Stimulated activated CD4-positive, alpha-beta T cell treated with anti-CD3 and anti-CD28 coated beads, Interleukin-12 subunit alpha, Interleukin-12 subunit beta, amount 100 ng/mL, for 4 hours (primary cell): ENCODE data around the gene NAT16.
"Not testable (repeated sequence)": the region's sequence is repeated elsewhere in the genome, so short reads cannot be mapped to it uniquely, and the experiment has no call there.

ENCODE experiments used
- DNase-seq: peaks from one replicate; pipeline ENCODE4 v3.0.0-alpha.2; 2020

Gene NAT16

GRCh38 chr7:101201695-101202602 is 21.9 kb upstream of the NAT16 start:
- no peak for DNase-seq

GRCh38 chr7:101200862-101201599 is 20.9 kb upstream of the NAT16 start, which contains the start of gene MOGAT3:
MOGAT3 (minus strand) TSS chr7:101201036; CDS start chr7:101200854, 182 bp downstream.
- no peak for DNase-seq

GRCh38 chr7:101200504-101200861 is 20.4 kb upstream of the NAT16 start:
- DNase-seq = no peak

- not testable (repeated sequence) for DNase-seq
Observed at GRCh38 chr7:101199522-101199921, 19.4 kb upstream of the NAT16 start.

- DNase-seq = no peak
Observed at GRCh38 chr7:101198476-101198875, 18.4 kb upstream of the NAT16 start.

GRCh38 chr7:101197991-101198390 is 17.9 kb upstream of the NAT16 start:
- no peak for DNase-seq

DNA sequence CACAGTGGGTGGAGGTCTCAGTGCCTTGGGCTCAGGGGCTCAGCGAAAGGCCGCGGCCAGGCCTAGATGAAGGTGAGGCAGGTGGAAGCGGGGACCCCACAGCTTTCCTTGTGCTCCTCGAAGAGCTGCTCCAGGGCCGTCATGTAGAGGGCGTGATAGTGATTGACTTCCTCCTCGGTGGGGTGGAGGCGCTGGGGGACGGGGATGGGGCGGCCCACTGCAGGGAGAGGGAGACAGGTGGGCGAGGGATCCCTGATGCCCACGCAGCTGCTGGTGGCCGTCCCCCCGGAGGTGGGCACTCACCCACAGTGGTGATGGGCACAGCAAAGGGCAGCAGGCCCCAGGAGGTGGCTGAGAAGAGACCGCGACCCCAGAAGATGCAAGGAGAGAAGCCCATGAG is 15.8 kb upstream of the NAT16 start:
- DNase-seq = no peak

DNA sequence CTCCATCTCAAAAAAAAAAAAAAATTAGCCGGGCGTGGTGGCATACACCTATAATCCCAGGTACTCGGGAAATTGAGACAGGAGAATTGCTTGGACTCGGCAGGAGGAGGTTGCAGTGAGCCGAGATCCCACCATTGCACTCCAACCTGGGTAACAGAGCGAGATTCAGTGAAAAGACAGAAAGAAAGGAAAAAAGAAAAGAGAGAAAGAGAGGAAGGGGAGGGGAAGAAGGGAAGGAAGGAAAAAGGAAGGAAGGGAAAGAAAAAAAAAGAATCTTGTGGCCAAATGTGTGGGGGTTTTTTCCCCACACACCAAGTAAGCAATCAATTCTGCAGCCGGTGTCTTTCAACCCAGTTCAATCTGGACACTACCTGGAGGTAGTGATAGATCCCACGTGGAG is 9.0 kb upstream of the NAT16 start:
- no peak for DNase-seq

- DNase-seq = no peak
Observed at GRCh38 chr7:101186844-101187428, 6.8 kb upstream of the NAT16 start.

DNA sequence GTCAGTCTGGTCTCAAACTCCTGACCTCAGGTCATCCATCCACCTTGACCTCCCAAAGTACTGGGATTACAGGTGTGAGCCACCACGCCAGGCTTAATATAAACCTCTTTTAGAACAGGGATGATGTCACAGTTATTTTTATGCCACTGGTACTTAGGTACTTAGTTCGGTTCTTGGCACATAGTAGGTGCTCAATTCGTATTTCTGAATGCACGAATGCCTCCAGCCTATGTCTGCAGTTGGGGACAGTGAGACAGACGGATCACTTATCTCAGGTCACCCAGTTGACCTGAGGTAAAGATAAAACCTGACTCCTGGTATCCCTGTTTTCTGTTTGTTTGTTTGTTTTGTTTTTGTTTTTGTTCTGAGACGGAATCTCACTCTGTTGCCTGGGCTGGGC is 6.1 kb upstream of the NAT16 start:
- no peak for DNase-seq

GRCh38 chr7:101185258-101185839 is 5.3 kb upstream of the NAT16 start:
- no peak for DNase-seq

DNA sequence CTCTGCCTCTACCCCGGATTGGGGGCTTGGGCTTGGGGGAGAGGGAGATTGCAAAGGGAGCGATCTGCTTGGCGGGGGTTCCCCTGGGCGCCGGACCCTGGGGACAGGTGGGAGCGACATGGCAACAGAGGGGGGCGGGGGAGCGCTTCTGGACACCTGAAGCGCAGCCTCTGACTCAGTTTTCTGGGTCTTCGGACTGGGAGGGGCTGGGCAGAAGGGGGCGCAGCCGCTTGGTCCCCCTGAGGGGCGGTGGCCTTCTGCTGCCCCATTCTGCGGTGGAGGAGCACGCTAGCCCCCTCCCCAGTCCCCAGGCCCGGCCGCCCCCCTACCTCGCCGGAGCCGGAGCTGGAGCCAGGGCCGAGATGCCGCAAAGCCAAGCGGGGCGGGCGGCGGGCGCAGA is 380 bp downstream of the NAT16 start:
- no peak for DNase-seq

- no peak for DNase-seq
Observed at GRCh38 chr7:101179117-101179516, 976 bp downstream of the NAT16 start.

DNA sequence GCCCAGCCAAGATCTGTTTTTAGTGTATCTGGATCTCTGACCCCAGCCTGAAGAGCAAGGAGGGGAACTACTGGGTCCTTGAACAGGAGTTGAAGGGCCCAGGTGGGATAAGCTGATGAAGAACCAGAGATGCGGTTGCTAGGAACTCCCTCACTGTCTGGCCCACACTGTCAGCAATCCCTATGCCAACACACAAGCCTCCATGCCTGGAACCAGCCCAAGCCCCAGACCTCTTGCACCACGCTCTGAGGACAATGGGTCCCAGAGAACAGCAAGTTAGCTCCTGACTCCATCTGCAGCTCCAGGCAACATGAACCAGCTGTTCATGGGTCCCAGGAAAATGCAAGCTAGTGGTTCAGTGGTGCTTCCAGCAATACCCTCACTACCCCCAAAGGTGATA is 2.4 kb downstream of the NAT16 start:
- DNase-seq = no peak

DNA sequence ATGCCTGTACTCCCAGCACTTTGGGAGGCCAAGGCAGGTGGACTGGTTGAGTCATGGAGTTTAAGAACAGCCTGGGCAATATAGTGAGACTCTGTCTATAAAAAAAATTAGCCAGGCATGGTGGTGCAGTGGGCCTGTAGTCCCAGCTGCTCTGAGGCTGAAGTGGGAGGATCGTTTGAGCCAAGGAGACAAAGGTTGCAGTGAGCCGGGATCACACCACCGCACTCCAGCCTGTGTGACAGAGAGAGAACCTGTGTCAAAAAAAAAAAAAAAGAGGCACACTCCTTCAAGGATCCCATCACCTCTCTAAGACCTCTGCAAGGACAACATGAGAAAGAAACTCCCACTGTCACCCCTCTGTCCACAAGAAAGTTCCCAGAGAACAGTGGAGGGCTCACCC is 4.4 kb downstream of the NAT16 start:
- no peak for DNase-seq

DNA sequence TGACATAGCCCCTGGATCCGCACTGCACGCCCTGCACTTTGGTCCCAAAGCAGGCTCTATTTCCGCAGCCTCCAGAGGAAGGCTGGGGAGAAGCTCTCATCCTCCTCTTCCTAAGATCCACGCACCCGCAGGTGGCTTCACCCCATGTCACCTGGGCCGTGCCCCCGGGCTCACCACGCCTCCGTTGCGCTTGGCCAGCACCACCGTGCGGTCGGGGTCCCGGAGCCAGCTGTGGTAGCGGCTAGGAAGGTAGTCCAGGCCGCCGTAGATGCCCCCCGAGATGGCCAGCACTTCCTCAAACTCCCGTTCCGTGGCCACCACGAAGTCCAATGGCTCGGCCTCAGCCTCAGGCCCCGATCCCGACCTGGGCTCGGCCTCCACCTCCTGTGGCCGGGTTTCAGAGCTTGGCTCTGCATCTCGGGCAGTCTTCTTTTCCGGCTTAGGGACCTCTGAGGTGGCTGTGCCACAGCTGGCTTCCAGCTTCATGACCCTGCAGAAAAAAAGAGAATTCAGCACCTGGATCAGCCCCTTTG is 5.7 kb downstream of the NAT16 start:
- DNase-seq = no peak

- DNase-seq = peak; percentile 58
Observed at GRCh38 chr7:101173752-101174244, 6.3 kb downstream of the NAT16 start.

GRCh38 chr7:101172854-101173751 is 7.0 kb downstream of the NAT16 start:
- no peak for DNase-seq

- DNase-seq = no peak
Observed at GRCh38 chr7:101172005-101172853, 7.9 kb downstream of the NAT16 start.

DNA sequence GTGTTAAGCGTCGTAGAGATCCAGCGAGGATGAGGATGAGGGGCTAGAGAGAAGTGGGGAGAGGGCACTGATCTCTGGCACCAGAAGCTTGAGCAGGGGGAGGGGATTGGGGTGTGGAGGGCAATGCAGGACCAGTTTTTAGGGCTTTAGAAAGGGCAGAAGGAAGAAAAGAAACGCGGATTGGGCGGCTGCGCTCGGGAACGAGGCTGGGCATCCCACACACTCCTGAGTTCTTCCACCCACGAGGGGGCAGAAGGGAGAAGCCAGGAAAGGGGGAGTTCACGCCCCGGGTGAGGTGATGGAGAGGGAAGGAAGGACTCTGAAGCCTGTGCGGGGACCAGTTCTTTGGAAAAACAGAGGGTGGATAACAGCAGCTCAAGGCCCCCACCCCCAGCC is 8.7 kb downstream of the NAT16 start:
- no peak for DNase-seq
